Inflammatory macrophage treated with lipopolysaccharide for 4 hours (primary cell): ENCODE measurements around the gene ACAA2.

Experiments used
- DNase-seq: peaks from one replicate; pipeline ENCODE4 v3.0.0-alpha.2; 2020

ACAA2 gene

DNA sequence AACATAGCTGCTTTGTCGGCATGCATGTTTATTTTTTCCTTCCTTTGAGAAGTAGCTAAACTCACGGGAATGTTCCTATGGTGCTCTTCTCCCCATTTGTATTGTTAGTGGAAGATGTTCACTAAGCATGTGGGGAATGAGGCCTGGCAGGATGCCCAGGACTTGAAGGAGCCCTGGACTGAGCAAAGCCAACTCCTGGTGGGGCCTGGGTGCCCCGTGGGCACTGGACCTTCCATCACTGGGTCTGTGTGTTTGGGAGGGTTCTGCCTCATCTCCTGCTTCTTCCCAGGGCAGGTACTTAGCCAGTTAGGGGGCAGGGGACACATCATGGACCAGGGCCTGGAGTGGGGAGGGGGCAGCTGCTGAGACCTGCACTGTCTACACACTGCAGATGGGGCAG is 49.3 kb downstream of the ACAA2 start:
- no peak for DNase-seq

DNA sequence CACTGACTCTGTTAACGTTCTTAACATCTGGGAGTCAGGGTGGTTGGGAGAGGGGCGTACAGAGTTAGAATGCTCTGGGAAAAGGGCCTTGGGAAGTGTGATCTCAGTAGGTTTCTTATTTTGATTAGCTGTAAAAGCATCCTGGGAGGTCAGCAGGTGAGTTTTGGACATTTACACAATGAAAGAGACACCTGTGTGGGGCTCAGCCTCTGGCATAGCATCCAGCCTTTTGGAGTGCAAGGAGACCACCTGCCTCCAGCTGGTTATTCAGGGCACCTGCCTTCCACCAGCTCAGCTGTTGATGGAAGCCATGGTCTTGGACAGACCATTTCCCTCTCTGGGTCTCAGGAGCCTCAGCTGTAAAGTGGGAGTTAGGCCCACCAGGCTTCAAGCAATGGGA is 49.7 kb downstream of the ACAA2 start:
- DNase-seq: no peak

DNA sequence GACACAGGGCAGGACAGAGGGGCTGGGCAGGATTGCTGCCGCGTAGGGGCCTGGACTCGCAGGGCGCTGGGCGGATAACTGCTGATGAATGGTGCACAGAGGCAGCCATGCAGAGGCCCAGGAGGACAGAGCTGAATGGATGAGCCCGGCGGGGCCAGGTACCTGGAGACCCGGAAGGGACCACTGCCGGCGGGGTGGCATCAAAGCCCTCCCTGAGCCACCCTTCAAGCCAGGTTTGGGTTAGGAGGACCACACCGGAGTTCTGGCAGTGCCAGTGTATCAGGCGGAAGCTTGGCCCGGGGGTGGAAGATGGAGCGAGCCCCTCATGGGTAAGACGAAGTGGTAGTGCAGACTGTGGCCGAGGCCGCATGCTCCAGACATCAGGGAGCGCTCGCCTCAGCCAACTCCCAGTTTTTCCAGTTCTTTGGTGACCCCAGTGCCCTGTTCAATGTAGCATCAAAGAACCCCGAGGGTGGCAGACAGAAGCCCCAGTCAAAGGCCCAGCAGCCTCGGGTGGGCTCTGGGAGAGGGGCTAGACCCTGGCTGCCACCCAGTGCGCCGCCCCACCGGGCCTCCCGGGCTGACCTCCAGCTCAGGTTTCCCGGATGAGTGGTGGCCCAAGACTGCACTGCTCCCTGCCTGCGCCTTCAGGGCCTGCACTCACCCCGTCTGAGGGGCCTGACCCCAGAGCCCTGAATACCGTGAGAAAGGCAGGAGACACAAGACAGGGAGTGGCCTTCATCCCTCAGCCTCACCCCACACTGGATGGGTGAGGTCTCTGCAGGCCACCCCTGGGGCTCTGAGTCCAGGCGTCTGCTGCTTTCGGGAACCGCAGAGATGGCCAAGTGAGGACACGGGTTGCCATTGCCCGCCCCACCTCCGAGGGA is 50.9 kb downstream of the ACAA2 start:
- no peak for DNase-seq

DNA sequence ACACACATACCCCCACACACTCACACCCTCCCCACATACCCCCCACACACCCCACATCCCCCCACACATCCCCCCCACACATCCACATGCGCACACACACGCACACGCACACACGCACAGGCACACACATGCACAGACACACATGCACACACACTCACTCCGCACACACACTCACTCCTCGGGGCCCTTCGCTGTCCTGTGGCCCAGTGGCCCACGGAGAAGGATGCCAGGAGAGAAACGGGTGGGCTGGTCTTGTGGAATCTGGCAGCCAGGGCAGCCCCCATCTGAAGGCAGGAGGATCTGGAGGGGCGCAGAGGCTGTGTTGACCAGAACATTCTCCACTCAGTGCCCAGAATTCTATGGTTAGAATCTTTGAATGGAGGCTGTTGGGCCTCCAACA is 51.6 kb downstream of the ACAA2 start:
- no peak for DNase-seq

DNA sequence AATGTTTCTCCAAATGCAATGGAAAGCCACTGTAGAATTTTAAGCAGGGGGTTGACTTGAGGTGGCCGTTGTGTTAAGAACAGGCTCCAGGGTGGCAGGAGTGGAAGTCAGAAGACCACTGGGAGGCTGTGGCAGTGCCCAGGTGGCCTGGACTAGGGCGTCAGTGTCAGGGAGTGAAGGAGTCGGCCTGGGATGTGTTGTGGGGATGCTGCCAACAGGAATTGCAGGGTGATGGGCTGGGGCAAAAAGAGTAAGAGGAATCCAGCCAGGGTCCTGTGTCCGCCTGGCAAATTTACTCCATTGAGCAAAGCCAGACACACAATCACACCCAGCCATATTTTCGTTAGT is 55.1 kb downstream of the ACAA2 start:
- DNase-seq: no peak

DNA sequence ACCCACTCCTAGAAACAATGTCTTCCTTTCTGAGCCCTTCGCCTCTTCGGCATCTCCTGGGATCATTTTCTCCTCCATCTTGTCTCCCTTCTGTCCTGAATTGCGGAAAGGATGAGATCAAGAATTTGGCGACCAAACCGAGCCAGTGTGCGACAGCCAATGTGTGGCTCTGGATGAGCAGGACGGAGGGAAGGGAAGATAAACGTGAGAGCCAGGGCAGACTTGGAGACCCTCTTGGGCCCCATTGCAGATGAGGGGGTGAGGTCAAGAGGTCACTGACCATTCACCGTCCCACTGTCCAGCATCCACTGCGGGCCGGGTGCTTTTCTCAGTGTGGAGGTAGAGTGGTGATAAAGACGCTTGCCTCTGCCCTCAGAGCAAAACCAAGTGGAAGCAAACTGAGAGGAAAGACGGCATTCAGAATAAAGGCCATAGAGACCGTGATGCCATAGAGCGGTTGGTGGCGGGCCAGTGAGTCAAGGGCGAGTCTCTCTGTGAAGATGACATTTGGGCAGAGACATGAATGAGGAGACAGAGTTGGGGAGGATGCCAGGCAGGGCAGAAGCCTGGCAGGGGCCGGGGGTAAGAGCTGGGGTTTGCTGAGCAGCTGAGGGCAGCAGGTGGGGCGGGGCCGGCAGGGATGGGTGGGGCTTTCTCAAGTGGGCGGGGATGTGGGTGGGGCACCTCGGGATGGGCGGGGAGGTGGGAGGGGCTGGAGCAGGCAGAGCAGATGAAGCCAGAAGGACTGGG is 55.6 kb downstream of the ACAA2 start:
- DNase-seq: no peak

DNA sequence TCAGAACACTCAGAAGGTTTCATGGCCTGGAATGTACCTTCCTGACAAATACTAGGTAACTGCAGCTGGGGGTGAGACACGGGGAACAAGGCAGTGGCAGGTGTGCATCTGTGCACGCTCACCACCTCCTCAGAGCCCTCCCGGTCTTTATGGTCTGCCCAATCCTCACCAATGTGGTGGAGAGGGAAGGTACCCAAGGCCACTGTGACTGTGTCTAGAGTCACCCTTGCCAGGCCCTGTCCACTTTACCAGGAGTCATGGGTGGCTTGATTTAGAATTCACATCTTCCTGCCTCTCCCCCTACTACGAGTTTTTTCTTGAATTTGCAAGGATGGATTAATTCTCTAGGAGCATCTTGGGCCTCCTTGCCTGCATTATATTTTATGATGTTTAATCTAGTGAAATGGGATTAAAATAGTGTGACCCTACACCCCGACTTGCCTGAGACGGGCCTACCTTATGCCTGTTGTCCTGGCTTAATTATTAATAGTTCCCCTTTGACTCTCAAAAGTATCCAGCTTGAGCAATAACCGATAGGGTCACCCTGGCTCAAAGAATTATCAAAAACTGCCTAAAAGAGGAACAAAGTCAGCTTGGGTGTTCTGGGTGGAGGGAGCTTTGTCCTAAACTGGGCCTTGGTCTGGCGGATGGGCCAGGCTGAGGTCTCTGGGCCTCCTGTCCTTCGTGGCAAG is 56.5 kb downstream of the ACAA2 start:
- no peak for DNase-seq

DNA sequence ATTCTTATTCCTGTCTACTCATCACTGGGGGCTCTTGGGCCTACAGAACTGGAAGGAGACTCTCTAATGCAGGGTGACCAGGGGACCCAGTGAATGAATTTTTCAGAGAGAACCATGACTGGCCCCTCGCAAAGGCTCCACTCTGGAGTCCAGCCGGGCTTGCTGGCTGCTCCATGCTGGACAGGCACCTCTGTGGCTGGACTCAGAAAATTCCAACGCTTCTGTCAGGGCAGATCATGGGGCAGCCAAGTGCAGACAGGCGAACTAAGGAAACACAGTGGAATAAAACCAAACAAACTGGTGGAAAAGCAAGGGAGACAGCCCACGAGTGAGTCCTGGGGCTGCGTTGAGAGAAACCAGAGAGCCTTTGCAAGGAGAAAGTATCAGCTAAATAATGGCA is 57.2 kb downstream of the ACAA2 start:
- DNase-seq: no peak

DNA sequence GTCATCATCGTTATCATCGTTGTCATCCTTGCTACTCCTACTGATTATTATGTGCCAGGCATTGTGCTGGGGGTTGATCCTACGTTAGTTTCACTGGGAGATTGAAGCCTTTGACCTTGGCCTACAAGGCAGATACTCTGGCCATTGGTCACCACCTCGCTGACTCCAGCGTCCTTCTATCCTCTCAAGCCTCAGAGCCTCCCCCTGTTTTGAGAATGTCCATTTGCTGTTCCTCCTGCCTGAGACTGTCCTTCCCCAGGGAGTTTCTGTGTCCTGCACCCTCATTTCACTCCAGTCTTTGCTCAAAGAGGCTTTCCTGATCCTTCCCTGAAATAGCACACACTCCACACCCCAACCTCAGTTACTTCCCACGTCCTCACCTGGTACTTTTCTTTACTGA is 57.8 kb downstream of the ACAA2 start:
- DNase-seq: no peak

DNA sequence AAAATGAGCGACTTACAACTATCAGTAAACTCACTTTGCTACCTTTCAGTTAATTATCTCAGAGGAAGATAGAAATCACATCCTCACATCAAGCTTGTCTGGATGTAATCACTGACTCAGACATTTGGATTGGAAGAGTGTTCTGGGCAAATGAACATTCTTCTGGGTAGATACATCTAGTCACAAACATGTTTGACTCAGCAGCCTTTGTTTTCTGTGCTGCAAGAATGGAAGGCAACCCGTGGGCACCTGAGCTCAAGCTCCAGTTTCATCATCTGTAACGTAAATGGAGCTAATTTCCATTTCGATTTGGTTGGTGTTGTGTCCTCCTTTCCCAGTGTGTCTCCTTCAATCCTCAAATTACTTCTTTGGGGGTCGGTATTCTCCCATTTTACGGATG is 58.5 kb downstream of the ACAA2 start:
- no peak for DNase-seq

DNA sequence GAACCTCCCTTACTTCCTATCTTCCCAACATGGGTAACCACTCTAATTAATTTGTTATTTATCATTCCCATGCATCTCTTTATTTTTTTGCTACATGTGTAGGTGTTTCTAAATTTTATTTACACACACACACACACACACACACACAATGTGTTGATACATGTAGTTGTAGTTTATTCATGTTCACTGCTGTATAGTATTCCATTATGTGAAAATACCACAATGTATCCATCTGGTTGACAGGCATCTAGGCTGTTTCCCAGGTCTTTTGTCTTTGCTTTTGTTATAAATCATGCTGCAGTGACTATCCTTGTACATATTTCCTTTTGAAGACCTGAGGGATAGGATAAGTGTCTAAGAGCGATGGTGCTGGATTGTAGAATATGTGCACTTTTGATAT is 59.7 kb downstream of the ACAA2 start:
- no peak for DNase-seq

DNA sequence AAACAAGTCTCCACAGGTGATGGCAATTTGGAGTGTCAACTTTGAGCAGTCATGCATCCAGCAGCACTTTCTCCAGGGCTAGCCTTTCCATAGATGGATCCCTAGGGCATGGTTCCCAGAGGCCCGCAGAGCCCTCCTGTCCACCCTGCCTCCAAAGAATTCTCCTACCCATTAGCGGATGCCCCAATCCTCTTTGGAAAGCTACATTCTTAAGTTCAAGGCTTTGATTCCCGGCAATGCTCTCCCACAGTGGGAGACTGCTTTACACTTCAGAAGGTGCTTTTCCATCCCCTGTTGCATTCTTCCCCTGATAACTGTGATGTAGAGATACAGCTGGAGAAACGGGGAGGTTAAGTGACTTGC is 61.3 kb downstream of the ACAA2 start:
- DNase-seq: no peak

DNA sequence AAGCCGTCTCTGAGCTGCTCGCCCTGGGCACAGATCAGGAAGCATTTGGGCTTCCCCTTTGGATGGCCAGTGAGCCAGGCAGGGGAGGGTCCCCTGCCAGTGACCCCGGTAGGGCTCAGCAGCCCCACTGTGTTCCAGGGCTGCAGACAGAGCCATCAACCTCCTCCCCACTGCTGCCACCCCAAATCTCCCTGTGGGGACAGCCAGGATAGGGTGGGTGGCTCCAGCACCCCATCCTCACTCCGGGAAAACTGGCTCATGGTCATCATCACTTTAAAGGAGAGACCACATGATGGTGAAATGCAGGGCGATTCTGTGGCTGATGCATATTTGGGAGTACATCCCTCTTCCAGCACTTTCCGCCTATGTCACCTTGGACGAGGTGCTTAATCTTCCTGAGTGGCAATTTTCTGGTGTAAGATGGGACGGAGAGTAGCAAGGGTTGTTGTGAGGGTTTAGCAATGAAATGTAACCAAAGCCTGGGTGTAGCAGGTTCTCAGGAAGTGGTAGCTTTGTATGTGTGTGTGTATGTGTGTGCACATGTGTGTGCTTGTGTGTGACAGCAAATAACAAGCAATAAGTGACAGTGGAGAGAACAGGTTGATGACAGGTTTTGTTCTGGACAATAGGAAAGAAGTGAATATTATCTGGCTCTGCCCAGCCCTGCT is 61.8 kb downstream of the ACAA2 start:
- no peak for DNase-seq

DNA sequence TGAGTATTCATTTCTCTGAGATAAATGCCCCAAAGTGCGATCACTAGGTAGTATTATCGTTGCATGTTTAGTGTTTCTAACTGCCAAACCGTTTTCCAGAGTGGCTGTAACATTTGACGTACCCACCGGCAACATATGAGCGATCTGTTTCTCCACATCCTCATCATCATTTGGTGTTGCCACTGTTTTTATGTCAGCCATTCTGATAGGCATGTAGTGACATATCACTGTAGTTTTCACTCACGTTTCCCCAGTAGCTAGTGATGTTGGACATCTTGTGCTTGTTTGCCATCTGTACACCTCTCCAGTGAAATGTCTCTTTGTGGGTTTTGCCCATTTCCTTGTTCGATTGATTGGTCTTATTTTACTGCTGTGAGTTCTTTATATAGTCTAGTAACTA is 63.8 kb downstream of the ACAA2 start:
- DNase-seq: no peak

DNA sequence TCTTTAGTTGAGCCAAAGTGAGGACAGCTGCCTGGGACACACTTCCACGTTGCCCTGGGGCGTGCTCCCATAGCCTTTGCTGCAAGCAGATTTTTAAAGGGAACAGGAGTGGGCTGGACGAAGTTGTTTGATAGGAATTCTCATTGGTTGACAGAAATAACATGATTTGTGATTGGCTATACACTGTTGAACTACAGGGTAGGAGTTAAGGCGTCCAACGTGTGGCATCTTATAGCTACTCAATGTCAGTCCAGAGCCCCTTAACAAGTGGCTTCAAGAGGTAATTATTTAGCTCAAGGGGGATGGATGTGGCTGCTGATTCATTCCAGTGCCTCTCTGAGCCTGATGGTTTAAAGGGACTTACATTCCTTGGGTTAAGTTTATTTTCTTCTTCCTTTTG is 65.5 kb downstream of the ACAA2 start:
- DNase-seq: no peak

DNA sequence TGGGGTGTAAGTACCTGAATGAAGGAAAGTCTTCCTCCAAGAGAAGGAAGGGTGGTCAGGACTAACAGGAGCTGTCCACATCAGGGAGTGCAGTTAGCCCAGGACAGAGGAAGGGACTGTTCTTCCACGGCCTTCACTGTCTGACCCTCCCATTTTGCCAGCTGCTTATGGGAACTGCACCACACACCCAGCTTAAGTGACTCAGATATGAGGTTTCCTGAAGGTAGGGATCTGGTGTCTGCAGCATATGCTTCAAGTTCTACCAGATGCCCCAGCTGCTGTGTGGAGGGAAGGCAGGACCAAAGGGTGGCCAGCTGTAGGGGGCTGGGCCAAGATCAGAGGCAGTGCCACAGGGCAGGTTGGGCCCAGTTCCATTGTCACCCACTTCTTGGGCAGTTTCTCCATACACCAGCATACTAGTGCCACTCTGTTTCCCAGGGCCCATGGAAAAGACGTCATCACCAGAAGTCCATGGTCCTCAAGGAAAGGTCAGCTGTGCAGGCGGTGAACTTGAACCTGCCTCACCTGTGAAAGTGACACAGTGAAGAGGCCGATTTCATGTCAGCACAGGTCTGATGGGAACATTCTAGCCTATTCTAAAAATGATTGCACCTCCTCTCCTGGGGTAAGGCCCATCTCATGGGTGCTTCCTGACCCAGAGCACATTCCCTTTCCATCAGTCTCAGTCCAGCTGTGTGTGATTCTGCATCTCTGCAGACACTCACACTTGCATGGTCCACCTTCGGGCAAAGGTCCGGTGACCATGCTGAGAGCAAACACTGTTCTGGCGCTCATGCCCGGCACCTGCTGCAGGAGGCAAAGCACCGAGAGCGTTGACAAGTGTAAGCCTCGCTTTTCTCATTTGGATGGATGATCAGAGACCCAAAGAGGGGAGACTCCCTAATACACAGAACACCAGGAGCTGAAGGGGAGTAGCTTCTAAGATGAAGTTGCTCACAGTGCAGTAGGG is 68.0 kb downstream of the ACAA2 start:
- DNase-seq: no peak

DNA sequence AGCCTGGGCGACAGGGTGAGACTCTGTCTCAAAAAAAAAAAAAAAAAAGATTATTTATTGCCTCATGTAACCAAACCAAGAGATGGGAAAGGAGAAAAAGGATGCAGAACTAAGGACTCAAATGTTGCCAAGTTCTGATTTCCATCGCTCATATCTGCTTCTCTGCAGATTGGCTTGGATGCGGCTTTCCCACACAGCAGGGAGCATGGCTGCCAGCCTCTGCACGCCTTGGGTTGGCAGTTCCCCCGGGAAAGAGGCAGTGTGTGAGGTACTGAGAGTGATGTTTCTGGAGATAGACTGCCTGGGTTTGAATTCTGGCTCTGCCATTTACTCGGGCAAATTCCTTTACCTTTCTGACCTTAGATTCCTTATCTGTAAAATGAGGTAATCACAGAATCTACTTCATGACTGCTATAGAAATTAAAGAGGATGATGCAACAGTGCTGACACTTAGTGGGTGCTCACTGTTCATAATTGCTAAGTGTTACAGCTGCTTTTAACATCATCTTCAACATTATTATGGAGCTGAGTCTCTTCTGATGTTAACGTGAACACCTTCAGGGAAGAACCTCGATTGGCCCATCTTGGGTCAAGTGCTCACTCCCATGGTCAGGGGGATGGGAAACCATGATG is 68.8 kb downstream of the ACAA2 start:
- DNase-seq: no peak

DNA sequence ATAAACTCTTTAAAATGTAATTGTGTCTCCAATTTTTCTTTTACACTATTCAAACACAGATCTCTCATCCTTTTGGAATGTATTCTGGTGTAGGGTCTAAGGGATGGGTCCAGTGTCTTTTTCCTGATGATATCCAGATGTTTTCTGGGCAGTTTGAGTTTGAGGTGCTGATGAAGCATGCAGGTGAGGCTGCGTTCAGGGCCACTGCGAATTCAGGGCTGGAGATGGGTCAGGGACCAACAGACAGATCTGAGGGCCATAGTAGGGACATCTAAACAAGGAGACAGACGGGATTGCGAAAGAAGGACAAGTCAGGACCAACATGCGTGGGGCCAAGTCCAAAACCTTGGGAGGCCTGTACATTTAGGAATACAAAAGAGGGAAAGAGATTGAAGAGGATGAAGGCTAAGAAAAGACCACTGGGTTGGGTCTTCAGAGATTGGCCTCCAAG is 70.2 kb downstream of the ACAA2 start:
- DNase-seq: no peak

DNA sequence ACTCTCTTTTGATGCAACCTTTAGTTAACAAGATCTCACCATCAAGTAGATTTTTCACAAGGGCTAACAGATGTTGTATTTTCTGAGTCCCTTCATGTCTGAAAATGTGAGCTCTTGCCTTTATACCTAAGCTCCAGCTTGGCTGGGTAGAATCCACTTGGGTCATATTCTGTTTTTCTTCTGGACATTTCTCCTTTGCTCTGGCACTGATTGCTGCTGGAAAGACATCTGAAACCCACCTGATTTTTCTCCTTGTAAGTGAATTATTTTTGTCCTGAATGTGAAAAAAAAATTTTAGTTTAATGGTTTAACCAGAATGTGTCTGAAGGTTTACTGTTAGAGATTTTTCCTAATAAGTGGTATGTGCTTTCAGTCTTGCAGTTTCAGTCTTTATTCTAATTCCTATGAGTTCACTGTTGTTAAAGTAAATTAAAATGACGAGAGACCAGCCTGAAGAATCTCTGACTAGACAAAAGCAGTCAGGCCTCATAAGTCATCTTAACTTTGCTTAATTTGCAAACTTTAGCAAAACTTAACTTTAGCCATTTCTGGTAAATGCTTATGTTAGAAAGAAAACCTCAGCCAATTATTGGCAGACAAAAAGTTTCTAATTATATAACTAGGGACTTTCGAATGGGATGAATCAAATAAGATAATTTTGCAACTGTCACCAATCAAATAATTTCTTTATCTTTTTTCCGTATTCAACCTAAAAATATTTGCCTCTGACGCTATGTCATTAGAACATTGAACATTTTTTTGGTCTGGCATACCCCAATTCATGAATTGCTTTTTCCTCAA is 70.8 kb downstream of the ACAA2 start:
- DNase-seq: no peak

DNA sequence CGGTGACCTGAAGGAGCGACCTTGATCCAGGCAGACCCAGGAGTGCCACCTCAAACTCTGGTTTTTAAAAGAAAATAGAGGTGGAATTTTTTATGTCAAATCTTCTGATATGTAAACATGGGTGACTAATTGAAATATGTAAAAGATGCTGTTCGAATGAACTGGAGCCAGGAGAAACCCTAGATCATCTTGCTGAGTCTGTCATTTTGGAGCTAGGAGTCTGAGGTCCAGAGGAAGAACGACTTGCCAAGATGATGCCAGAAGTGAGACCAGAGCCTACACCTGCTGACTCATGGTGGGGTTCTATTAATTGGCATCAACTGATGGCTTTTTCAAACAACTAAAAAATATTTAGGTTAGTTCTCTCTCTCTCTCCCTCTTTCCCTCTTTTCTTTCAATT is 74.1 kb downstream of the ACAA2 start:
- no peak for DNase-seq

DNA sequence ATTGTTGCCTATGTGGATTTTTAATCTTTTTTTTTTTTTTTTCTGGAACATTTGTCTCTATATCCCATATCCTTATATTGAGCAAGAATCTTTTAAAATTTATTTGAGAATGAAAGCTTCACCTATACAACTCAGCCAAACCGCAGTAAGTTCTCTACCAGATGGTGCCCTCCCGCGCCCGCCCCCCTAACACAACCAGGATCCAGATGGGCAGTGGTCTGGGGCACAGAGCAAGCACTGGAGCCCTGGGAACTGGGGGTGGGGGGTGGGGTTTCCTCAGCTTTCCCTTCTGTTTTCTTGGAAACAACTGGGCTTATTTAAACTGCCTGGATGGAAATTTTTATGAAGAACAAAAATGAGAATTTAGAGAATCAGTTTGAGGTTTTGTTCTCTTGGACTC is 74.6 kb downstream of the ACAA2 start:
- DNase-seq: no peak
